ENCODE measurements around the gene BEND7. TPM values are rescaled to one million over a fixed set of nuclear protein-coding genes. Genes with fewer than 3 reads are reported as not detected.

Gene BEND7
- total RNA-seq, 4 donors from 2014 or later = 14.7 to 27.4 (median 20.1) TPM

GRCh38 chr10:13564576-13564975 is 35.8 kb upstream of the BEND7 start:
- H3K4me1 ChIP-seq = no peaks in the 10 kb centered on the region
- H3K27ac ChIP-seq (replicated peaks in 1 of 4) = no peak overlapping the region
- H3K9me3 ChIP-seq = no peaks in the 10 kb centered on the region
- TF ChIP-seq POLR2AphosphoS5 (IDR thresholded peaks at IDR 0.05) (no peak), CTCF (IDR thresholded peaks at IDR 0.05) (no peak), POLR2A (IDR thresholded peaks at IDR 0.05; ENCODE audit: low read depth) (no peak), EP300 (IDR thresholded peaks at IDR 0.05) (no peak)
- H3K27me3 ChIP-seq = no peaks in the 10 kb centered on the region
- no peak for DNase-seq (ENCODE audit: extremely low spot score)
- H3K36me3 ChIP-seq = no peaks in the 10 kb centered on the region
- 90% methylated on average over 3 of the region's 3 CpGs for WGBS
- no peak overlapping the region for H3K4me3 ChIP-seq
- intact Hi-C loops (cut with DNase I) = no loop called here

- TF ChIP-seq POLR2A (IDR thresholded peaks at IDR 0.05; ENCODE audit: low read depth) = no peak
- intact Hi-C loops (cut with DNase I) = no loop called here
- DNase-seq (ENCODE audit: extremely low spot score) = no peak
- Histone ChIP-seq H3K9me3 (no peaks in the 10 kb centered on the region), H3K27ac (replicated peaks in 1 of 4) (no peak overlapping the region), H3K4me3 (no peak overlapping the region), H3K36me3 (no peaks in the 10 kb centered on the region), H3K27me3 (no peaks in the 10 kb centered on the region), H3K4me1 (no peaks in the 10 kb centered on the region)
- WGBS = 95% methylated on average over 11 of the region's 11 CpGs
These were observed 34.9 kb upstream of the BEND7 start for GRCh38 chr10:13563481-13564445.

DNA sequence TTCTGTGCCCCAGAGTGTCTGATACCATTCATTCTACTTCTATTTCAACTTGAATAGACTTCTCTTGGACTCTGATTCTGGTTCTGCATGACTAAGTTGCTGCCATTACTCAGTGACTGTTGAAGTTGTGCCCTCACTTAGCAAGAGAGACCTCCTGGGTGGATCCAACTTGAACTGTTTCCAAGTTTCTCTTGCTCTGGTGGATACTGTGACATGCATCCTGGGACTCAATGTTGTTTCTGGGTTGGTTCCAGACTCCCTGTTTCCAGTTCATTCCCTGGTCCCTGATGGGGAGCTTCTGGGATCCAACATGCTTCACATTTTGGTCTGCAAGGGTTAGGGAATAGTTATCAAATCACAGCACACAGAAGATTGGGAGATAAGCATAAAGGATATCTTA is 31.8 kb upstream of the BEND7 start:
- Histone ChIP-seq H3K9me3 (no peaks in the 10 kb centered on the region), H3K4me3 (no peak overlapping the region), H3K27me3 (no peaks in the 10 kb centered on the region), H3K36me3 (no peaks in the 10 kb centered on the region), H3K27ac (replicated peaks in 1 of 4) (no peak overlapping the region), H3K4me1 (no peaks in the 10 kb centered on the region)
- no peak for DNase-seq (ENCODE audit: extremely low spot score)
- intact Hi-C loops (cut with DNase I) = no loop called here
- TF ChIP-seq POLR2A (IDR thresholded peaks at IDR 0.05; ENCODE audit: low read depth) = no peak
- TF ChIP-seq EP300 (IDR thresholded peaks at IDR 0.05) = no peak

DNA sequence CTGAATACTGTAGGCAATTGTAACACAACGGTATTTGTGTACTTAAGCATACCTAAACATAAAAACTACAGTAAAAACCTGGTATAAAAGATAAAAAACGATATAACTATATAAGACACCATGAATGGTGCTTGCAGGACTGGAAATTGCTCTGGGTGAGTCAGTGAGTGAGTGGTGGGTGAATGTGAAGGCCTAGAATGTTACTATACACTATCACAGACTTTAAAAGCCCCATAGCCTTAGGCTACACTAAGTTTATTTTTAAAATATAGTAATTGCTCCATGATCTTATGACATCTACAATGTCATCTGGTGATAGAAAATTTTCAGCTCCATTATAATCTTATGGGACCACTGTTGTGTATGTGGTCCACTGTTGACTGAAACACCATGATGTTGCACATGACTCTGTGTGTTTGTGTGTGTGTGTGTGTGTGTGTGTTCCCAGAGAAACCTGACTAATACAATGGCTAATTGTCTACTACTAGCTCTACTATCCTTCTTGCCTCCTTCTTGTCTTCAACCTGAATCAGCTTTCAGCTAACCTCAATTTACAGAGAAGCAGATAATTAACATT is 30.4 kb upstream of the BEND7 start:
- WGBS = 82% methylated on average over 2 of the region's 2 CpGs
- intact Hi-C loops (cut with DNase I) = no loop called here
- DNase-seq (ENCODE audit: extremely low spot score) = no peak

DNA sequence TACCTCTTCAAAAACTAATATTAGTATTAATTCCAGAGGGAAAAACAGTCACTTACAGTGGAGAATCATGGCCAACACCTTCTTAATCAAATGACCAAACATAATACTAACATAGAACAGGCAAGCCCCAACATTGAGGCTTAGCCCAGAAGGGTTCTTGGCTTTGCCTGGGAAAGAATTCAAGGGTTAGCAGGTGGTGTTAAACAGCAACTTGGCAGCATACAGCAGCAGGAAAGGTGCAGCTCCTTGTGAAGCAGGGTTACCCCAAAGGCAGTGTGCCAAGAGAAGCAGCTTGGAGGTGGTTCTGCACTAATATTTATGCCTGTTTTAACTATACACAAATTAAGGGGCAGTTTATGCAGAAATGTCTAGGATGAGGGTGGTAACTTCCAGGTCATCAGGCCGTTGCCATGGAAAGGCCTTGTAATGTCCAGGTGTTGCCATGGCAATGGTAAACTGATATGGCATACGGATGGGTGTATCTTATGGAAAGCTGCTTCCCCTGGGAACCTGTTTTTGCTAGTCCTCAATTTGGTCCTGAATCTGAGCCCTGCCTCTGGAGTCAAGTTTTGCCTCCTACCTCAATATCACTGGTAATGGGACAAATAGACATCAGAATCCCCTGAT is 27.2 kb upstream of the BEND7 start:
- Histone ChIP-seq H3K4me1 (no peaks in the 10 kb centered on the region), H3K27me3 (no peaks in the 10 kb centered on the region)
- WGBS = 62% methylated on average over 2 of the region's 2 CpGs

More for the DNA sequence above, 30.4 kb upstream of the BEND7 start:
- H3K27me3 ChIP-seq = no peaks in the 10 kb centered on the region
- TF ChIP-seq EP300 (IDR thresholded peaks at IDR 0.05) (no peak), POLR2AphosphoS5 (IDR thresholded peaks at IDR 0.05) (no peak), POLR2A (IDR thresholded peaks at IDR 0.05; ENCODE audit: low read depth) (no peak), CTCF (IDR thresholded peaks at IDR 0.05) (no peak)
- H3K27ac ChIP-seq (replicated peaks in 1 of 4) = no peak overlapping the region
- H3K4me3 ChIP-seq = no peak overlapping the region
- no peaks in the 10 kb centered on the region for H3K9me3 ChIP-seq
- no peaks in the 10 kb centered on the region for H3K4me1 ChIP-seq
- no peaks in the 10 kb centered on the region for H3K36me3 ChIP-seq

More for the DNA sequence above, 27.2 kb upstream of the BEND7 start:
- no peak for DNase-seq (ENCODE audit: extremely low spot score)
- TF ChIP-seq POLR2AphosphoS5 (IDR thresholded peaks at IDR 0.05) (no peak), CTCF (IDR thresholded peaks at IDR 0.05) (no peak), POLR2A (IDR thresholded peaks at IDR 0.05; ENCODE audit: low read depth) (no peak), EP300 (IDR thresholded peaks at IDR 0.05) (no peak)
- H3K36me3 ChIP-seq = no peaks in the 10 kb centered on the region
- no peak overlapping the region for H3K4me3 ChIP-seq
- intact Hi-C loops (cut with DNase I) = no loop called here
- no peak overlapping the region for H3K27ac ChIP-seq (replicated peaks in 1 of 4)
- no peaks in the 10 kb centered on the region for H3K9me3 ChIP-seq
